ENCODE data around the gene UTF1. TPM values are rescaled to one million over a fixed set of nuclear protein-coding genes. Genes with fewer than 3 reads are reported as not detected.
A peak's percentile ranks its signal among the peaks of the same experiment; 100 is the strongest.

Gene UTF1
- total RNA-seq, 2 experiments from 2014 or later: not detected

- no peaks in the 10 kb centered on the region for H3K9me2 ChIP-seq (ENCODE audit: insufficient read depth, low read length)
- TF ChIP-seq CTCF (conservative IDR thresholded peaks at IDR 0.05; ENCODE audit: low read length) (no peak), EZH2phosphoT487 (IDR thresholded peaks at IDR 0.05; ENCODE audit: borderline replicate concordance, low read depth, low read length) (no peak)
- no TSS peak for BruUV-seq (replicated peaks)
- no peak for DNase-seq (ENCODE audit: low spot score)
- H3K4me1 ChIP-seq (ENCODE audit: insufficient read depth, low read length, poor library complexity, severe bottlenecking): no peaks in the 10 kb centered on the region
- intact Hi-C loops (cut with micrococcal nuclease; ENCODE audit: unreplicated experiment): loop anchor here (10.0 kb wide), 1 partner anchor 275 kb away; no protein-coding TSS in a partner anchor
- ChIA-PET CTCF (ENCODE audit: unreplicated experiment) (interaction anchor here (1.1 kb wide), 1 partner anchor 97 kb away, joined by 3 read pairs; no protein-coding TSS in a partner anchor), POLR2A (no interaction called here)
- no peaks in the 10 kb centered on the region for H3K36me3 ChIP-seq (ENCODE audit: insufficient read depth, low read length)
- H3K4me2 ChIP-seq (ENCODE audit: low read length): no peak overlapping the region
- H2AFZ ChIP-seq (ENCODE audit: low read length): no peak overlapping the region
- H4K20me1 ChIP-seq (ENCODE audit: insufficient read depth, low read length): no peaks in the 10 kb centered on the region; the same call in 1 of the 2 replicates
- H3K9me3 ChIP-seq (ENCODE audit: low read length): no peaks in the 10 kb centered on the region
- no peaks in the 10 kb centered on the region for H3K79me2 ChIP-seq (ENCODE audit: insufficient read depth, low read depth, low read length)
- no peak overlapping the region for H3K27ac ChIP-seq (ENCODE audit: low read depth, low read length, poor library complexity, severe bottlenecking)
- no peak overlapping the region for H3K4me3 ChIP-seq (ENCODE audit: low read depth, low read length, poor library complexity, severe bottlenecking)
Observed at GRCh38 chr10:133239990-133240389, 10.0 kb downstream of the UTF1 start.

- CTCF ChIA-PET (ENCODE audit: unreplicated experiment): no interaction called here
- H2AFZ ChIP-seq (ENCODE audit: low read length): no peak overlapping the region
- no peaks in the 10 kb centered on the region for H3K9me3 ChIP-seq (ENCODE audit: low read length)
- peak overlapping the region; percentile 51 for H3K4me2 ChIP-seq (ENCODE audit: low read length)
- H3K36me3 ChIP-seq (ENCODE audit: insufficient read depth, low read length): no peaks in the 10 kb centered on the region
- DNase-seq (ENCODE audit: low spot score): no peak
- no peaks in the 10 kb centered on the region for H3K4me1 ChIP-seq (ENCODE audit: insufficient read depth, low read length, poor library complexity, severe bottlenecking)
- no peak overlapping the region for H3K27ac ChIP-seq (ENCODE audit: low read depth, low read length, poor library complexity, severe bottlenecking)
- peak overlapping the region; percentile 21 for H3K4me3 ChIP-seq (ENCODE audit: low read depth, low read length, poor library complexity, severe bottlenecking)
- TF ChIP-seq EZH2phosphoT487 (IDR thresholded peaks at IDR 0.05; ENCODE audit: borderline replicate concordance, low read depth, low read length) (no peak), CTCF (conservative IDR thresholded peaks at IDR 0.05; ENCODE audit: low read length) (no peak)
- BruUV-seq (replicated peaks): no TSS peak
- no peaks in the 10 kb centered on the region for H4K20me1 ChIP-seq (ENCODE audit: insufficient read depth, low read length)
- H3K79me2 ChIP-seq (ENCODE audit: insufficient read depth, low read depth, low read length): no peaks in the 10 kb centered on the region
- POLR2A ChIA-PET: no interaction called here
- intact Hi-C loops (cut with micrococcal nuclease; ENCODE audit: unreplicated experiment): loop anchor here (10.0 kb wide), 1 partner anchor 273 kb away; no protein-coding TSS in a partner anchor
- H3K9me2 ChIP-seq (ENCODE audit: insufficient read depth, low read length): no peaks in the 10 kb centered on the region
Observed at GRCh38 chr10:133241501-133242205, 11.6 kb downstream of the UTF1 start.

Measured in OCI-LY7 (cell line).